Mesendoderm (in vitro differentiated cells): Measurements from ENCODE around the gene GPALPP1. TPM values are rescaled to one million over a fixed set of nuclear protein-coding genes. Genes with fewer than 3 reads are reported as not detected.
"Not testable (repeated sequence)": the region's sequence is repeated elsewhere in the genome, so short reads cannot be mapped to it uniquely, and the experiment has no call there.

Source experiments
- DNase-seq: peaks from one replicate; pipeline ENCODE4 v3.0.0; 2013
- H2AK5ac ChIP-seq: 2 replicates; pipeline ENCODE4 v1.6.1; 2013; ENCODE audit warnings: low read length, inconsistent platforms
- H2BK120ac ChIP-seq: 2 replicates; pipeline ENCODE4 v1.6.1; 2013; ENCODE audit warnings: low read depth, mild to moderate bottlenecking, low read length, moderate library complexity, mixed read lengths
- H2BK15ac ChIP-seq: replicated peaks from 2 replicates; pipeline ENCODE4 v1.6.1; 2013; ENCODE audit warnings: low read depth, mild to moderate bottlenecking, moderate library complexity
- H2BK5ac ChIP-seq: 2 replicates; pipeline ENCODE4 v1.6.1; 2013; ENCODE audit warnings: low read length, inconsistent platforms
- H3K18ac ChIP-seq: 2 replicates; pipeline ENCODE4 v1.6.1; 2013; ENCODE audit warnings: mild to moderate bottlenecking, low read length, mixed read lengths
- H3K23ac ChIP-seq: one replicate; pipeline ENCODE4 v1.6.1; 2013; ENCODE audit warnings: low read length
- H3K27ac ChIP-seq: 2 replicates; pipeline ENCODE4 v1.5.1; 2013; ENCODE audit warnings: low read depth, mild to moderate bottlenecking, inconsistent platforms, low read length, moderate library complexity
- H3K27me3 ChIP-seq: 2 replicates; pipeline ENCODE4 v1.6.1; 2013; ENCODE audit warnings: low read length, control low read depth, mild to moderate bottlenecking, inconsistent platforms; ENCODE audit not compliant: insufficient read depth, poor library complexity
- H3K36me3 ChIP-seq: 2 replicates; pipeline ENCODE4 v1.6.1; 2013; ENCODE audit warnings: low read length, inconsistent platforms; ENCODE audit not compliant: control insufficient read depth, insufficient read depth
- H3K4ac ChIP-seq: one replicate; pipeline ENCODE4 v1.6.1; 2013; ENCODE audit warnings: low read depth, mild to moderate bottlenecking, low read length, moderate library complexity
- H3K4me1 ChIP-seq: 2 replicates; pipeline ENCODE4 v1.6.1; 2013; ENCODE audit warnings: low read depth, low read length, inconsistent platforms; ENCODE audit not compliant: control insufficient read depth
- H3K4me2 ChIP-seq: 2 replicates; pipeline ENCODE4 v1.6.1; 2013; ENCODE audit warnings: low read length
- H3K4me3 ChIP-seq: 2 replicates; pipeline ENCODE4 v1.5.1; 2013; ENCODE audit warnings: mild to moderate bottlenecking, low read length
- H3K56ac ChIP-seq: one replicate; pipeline ENCODE4 v1.6.1; 2013; ENCODE audit warnings: low read length
- H3K79me1 ChIP-seq: 2 replicates; pipeline ENCODE4 v1.6.1; 2013; ENCODE audit warnings: low read length, inconsistent platforms
- H3K79me2 ChIP-seq: 2 replicates; pipeline ENCODE4 v1.6.1; 2013; ENCODE audit warnings: mild to moderate bottlenecking, low read length; ENCODE audit not compliant: control insufficient read depth, insufficient read depth
- H3K9ac ChIP-seq: 2 replicates; pipeline ENCODE4 v1.6.1; 2013; ENCODE audit warnings: low read length, inconsistent platforms
- H4K5ac ChIP-seq: one replicate; pipeline ENCODE4 v1.6.1; 2013; ENCODE audit warnings: low read length
- H4K8ac ChIP-seq: one replicate; pipeline ENCODE4 v1.6.1; 2013; ENCODE audit warnings: low read depth, mild to moderate bottlenecking, control low read depth, low read length, moderate library complexity
- WGBS: extraction: QIAGEN DNeasy Blood & Tissue Kit; methylation state at CpG from one replicate; pipeline ENCODE4 v1.1.7; 2013; ENCODE audit warnings: low lambda C conversion rate, missing lambda C conversion rate; ENCODE audit not compliant: insufficient coverage; ENCODE audit errors: extremely low coverage; 5-methylcytosine and 5-hydroxymethylcytosine counted together
- polyA plus RNA-seq, 2 experiments: library from polyadenylated mRNA; stranded (reverse); fragments of 200-250 nt; gene quantifications; one replicate each; pipeline ENCODE4 v1.2.3, GENCODE V29; 2013

GPALPP1 gene, protein sequence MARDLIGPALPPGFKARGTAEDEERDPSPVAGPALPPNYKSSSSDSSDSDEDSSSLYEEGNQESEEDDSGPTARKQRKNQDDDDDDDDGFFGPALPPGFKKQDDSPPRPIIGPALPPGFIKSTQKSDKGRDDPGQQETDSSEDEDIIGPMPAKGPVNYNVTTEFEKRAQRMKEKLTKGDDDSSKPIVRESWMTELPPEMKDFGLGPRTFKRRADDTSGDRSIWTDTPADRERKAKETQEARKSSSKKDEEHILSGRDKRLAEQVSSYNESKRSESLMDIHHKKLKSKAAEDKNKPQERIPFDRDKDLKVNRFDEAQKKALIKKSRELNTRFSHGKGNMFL
- 23.1 TPM for polyA plus RNA-seq (2013, experiment 1 of 2)
- polyA plus RNA-seq (2013, experiment 2 of 2) = 22.8 TPM

DNA sequence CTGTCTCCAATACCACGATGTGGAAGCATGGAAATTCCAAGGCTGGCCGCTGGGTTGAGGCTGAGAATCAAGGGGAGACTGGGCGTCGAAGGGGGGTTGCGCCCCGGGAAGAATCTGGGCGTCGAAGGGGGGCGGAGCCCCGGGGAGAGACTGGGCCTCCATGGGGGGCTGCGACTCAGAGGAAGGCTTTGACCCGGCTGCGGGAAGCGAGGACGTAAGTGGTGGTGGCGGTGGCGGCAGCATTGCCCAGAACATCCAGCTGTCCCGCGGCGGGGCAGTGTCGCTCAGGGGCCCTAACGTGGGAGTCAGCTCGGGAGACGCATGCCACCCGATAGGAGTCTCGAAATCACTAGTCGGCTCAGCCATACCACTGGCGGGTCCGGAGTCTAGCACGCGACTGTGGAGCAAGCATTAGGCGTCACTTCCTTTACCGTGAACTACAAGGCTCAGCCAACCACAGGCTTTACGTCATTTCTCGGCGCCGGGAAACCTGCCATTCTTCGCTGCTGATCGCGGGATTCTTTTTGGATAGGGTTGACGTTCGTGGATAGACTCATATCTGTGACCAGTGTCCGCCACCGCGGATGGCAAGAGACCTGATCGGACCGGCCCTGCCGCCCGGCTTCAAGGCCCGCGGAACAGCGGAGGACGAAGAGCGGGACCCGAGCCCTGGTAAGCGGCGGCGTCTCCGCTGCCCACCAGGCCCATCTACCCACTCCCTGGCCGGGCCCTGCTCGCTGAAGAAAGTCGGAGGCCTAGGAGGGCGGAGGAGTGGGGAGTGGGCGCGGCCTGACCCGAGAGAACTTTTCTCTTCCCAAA, at the start of gene GPALPP1, which contains the start of gene NUFIP1:
Gene GPALPP1, plus strand, starts transcription at position 468 of the 819 bp plus-strand sequence. Its CDS starts 117 bp downstream, at position 585.
Gene NUFIP1, minus strand, starts transcription at position 401 of the 819 bp plus-strand sequence. Its CDS starts 35 bp downstream, at position 366.
- peak within 1 kb of the TSS; percentile 92 for H3K4me2 ChIP-seq
- peak within 1 kb of the TSS; percentile 20 for H3K27ac ChIP-seq
- H2AK5ac ChIP-seq = no peak within 1 kb of the TSS
- H3K4me1 ChIP-seq = no peaks in the 10 kb centered on the region
- H3K18ac ChIP-seq = no peak within 1 kb of the TSS
- peak within 1 kb of the TSS; percentile 95 for H3K56ac ChIP-seq
- peak within 1 kb of the TSS; percentile 95 for H3K9ac ChIP-seq
- H3K4me3 ChIP-seq = peak within 1 kb of the TSS; percentile 97
- H3K23ac ChIP-seq = no peak within 1 kb of the TSS
- peak; percentile 98 for DNase-seq
- H2BK15ac ChIP-seq = no peak within 1 kb of the TSS
- H2BK120ac ChIP-seq = no peak within 1 kb of the TSS
- H3K79me2 ChIP-seq = peaks cover 35% of the 10 kb centered on the region
- H4K5ac ChIP-seq = no peak within 1 kb of the TSS
- no peak within 1 kb of the TSS for H3K4ac ChIP-seq
- no peaks in the 10 kb centered on the region for H3K27me3 ChIP-seq
- H3K36me3 ChIP-seq = no peaks in the 10 kb centered on the region
- H3K79me1 ChIP-seq = peaks cover 19% of the 10 kb centered on the region
- peak within 1 kb of the TSS; percentile 83 for H4K8ac ChIP-seq
- no peak within 1 kb of the TSS for H2BK5ac ChIP-seq
- no CpG with 5 or more reads among the region's 66 CpGs for WGBS

GRCh38 chr13:44943411-44943810, 45.9 kb upstream of the GPALPP1 start:
- not testable (repeated sequence) for H3K4me2 ChIP-seq, H3K4ac ChIP-seq
- no CpG with 5 or more reads among the region's 4 CpGs for WGBS

DNA sequence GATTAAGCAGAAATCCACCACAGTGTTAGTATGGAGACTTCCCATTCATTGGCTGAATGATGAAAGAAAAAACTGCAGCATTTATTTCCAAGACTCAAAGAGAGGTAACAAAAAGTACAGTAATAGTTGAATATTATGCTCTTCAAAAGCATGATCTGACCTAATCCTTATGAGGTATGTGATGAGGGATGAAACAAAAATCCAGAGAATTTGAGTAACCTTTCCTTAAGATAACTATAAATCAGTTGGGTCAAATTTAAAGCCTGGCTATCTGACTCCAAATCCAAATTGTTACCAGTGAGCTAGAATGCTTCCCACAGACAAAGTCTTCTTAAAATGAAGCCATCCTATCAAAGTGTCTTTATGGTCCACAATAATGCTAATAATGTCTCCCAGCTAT, 38.2 kb upstream of the GPALPP1 start:
- DNase-seq = no peak
- Histone ChIP-seq H3K56ac (no peak overlapping the region), H2BK15ac (no peak overlapping the region), H3K18ac (no peak overlapping the region), H3K4ac (no peak overlapping the region), H3K4me2 (no peak overlapping the region), H3K23ac (no peak overlapping the region), H3K36me3 (peaks cover 1% of the 10 kb centered on the region), H4K5ac (no peak overlapping the region), H3K4me3 (no peak overlapping the region), H3K9ac (no peak overlapping the region), H3K27me3 (no peaks in the 10 kb centered on the region), H2AK5ac (no peak overlapping the region), H3K79me2 (no peaks in the 10 kb centered on the region), H3K4me1 (no peaks in the 10 kb centered on the region), H2BK5ac (no peak overlapping the region), H3K79me1 (no peaks in the 10 kb centered on the region), H4K8ac (no peak overlapping the region), H3K27ac (no peak overlapping the region), H2BK120ac (no peak overlapping the region)

More at GRCh38 chr13:44943411-44943810, 45.9 kb upstream of the GPALPP1 start:
- H3K23ac ChIP-seq, H3K27ac ChIP-seq, H2BK120ac ChIP-seq, H2BK5ac ChIP-seq, H3K79me1 ChIP-seq, H2BK15ac ChIP-seq, H3K4me3 ChIP-seq, H3K18ac ChIP-seq, H3K27me3 ChIP-seq, H3K9ac ChIP-seq, H2AK5ac ChIP-seq, DNase-seq, H4K5ac ChIP-seq, H3K36me3 ChIP-seq, H3K4me1 ChIP-seq, H4K8ac ChIP-seq, H3K56ac ChIP-seq, H3K79me2 ChIP-seq: not testable (repeated sequence)

DNA sequence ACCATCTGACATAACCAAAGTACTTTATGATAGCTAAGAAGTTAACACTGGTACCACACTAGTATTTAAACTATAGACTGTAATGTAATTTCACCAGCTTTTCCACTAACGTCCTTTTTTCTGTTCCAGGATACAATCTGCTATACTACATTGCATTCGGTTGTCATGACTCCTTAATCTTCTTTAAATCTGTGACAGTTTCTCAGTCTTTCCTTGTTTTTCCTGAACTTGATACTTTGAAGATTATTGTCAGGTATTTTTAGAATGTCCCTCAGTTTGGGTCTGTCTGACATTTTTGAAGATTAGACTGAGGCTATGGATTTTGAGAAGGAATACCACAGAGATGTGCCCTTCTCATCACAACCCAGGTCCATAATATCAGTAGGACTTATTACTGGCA, 36.7 kb upstream of the GPALPP1 start:
- no peak overlapping the region for H2BK15ac ChIP-seq
- H4K8ac ChIP-seq = no peak overlapping the region
- H3K4me1 ChIP-seq = no peaks in the 10 kb centered on the region
- H3K4me3 ChIP-seq = no peak overlapping the region
- no peak overlapping the region for H3K9ac ChIP-seq
- H2AK5ac ChIP-seq = no peak overlapping the region
- no peak overlapping the region for H4K5ac ChIP-seq
- no peak overlapping the region for H3K4ac ChIP-seq
- no peak overlapping the region for H3K27ac ChIP-seq
- no peak overlapping the region for H2BK120ac ChIP-seq
- H3K27me3 ChIP-seq = no peaks in the 10 kb centered on the region
- no peak for DNase-seq
- H3K79me2 ChIP-seq = no peaks in the 10 kb centered on the region
- no peak overlapping the region for H3K18ac ChIP-seq
- no peak overlapping the region for H3K23ac ChIP-seq
- no peak overlapping the region for H3K4me2 ChIP-seq
- H2BK5ac ChIP-seq = no peak overlapping the region
- no peak overlapping the region for H3K56ac ChIP-seq
- H3K79me1 ChIP-seq = no peaks in the 10 kb centered on the region
- WGBS = no CpG with 5 or more reads among the region's 2 CpGs
- peaks cover 1% of the 10 kb centered on the region for H3K36me3 ChIP-seq

DNA sequence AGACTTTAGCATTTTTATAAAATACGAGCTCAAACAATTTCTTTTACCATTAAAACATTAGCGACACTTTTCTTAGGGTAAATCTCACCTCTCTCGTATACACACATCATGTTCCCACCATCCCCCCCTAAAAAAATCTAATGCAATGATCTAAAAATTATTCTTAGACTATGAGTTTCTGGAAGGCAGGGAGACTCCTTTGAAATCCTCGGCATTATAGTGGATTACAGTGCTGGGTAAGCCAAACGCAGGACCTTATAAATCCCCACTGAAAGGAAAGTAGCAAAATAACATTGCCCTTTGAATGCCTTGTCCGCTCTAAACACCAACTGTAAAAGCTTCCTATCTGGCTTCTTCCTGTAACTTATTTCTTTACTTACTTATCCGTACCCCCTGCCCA, 35.1 kb upstream of the GPALPP1 start:
- Histone ChIP-seq H3K23ac (no peak overlapping the region), H2AK5ac (no peak overlapping the region), H3K18ac (no peak overlapping the region), H3K9ac (no peak overlapping the region), H3K79me1 (no peaks in the 10 kb centered on the region), H3K4ac (no peak overlapping the region), H3K27ac (no peak overlapping the region), H3K27me3 (no peaks in the 10 kb centered on the region), H2BK15ac (no peak overlapping the region), H2BK120ac (no peak overlapping the region), H4K8ac (no peak overlapping the region), H3K79me2 (no peaks in the 10 kb centered on the region), H3K56ac (no peak overlapping the region), H3K4me3 (no peak overlapping the region), H2BK5ac (no peak overlapping the region), H4K5ac (no peak overlapping the region), H3K4me1 (no peaks in the 10 kb centered on the region), H3K36me3 (peaks cover 1% of the 10 kb centered on the region), H3K4me2 (no peak overlapping the region)
- DNase-seq = no peak
- WGBS = 100% methylated on average over 3 of the region's 7 CpGs
